Measurements from ENCODE around the gene APOO.

Gene APOO

GRCh38 chrX:23811108-23811651 is 96.6 kb downstream of the APOO start:
- Mint-ChIP-seq H3K36me3 (ENCODE audit: low read depth) (no peaks in the 10 kb centered on the region), H3K27ac (peak overlapping the region; percentile 33), H3K27me3 (ENCODE audit: low read depth, poor library complexity) (no peaks in the 10 kb centered on the region), H3K9me3 (peaks cover 10% of the 10 kb centered on the region), H3K4me1 (peaks cover 37% of the 10 kb centered on the region), H3K4me3 (no peak overlapping the region)
- DNase-seq: no peak
- TF ChIP-seq CTCF (IDR thresholded peaks at IDR 0.05): no peak

- Mint-ChIP-seq H3K27me3 (ENCODE audit: low read depth, poor library complexity) (no peaks in the 10 kb centered on the region), H3K36me3 (ENCODE audit: low read depth) (no peaks in the 10 kb centered on the region), H3K27ac (peak overlapping the region; percentile 33), H3K4me3 (no peak overlapping the region), H3K4me1 (peaks cover 33% of the 10 kb centered on the region), H3K9me3 (peaks cover 14% of the 10 kb centered on the region)
- no peak for TF ChIP-seq CTCF (IDR thresholded peaks at IDR 0.05)
- DNase-seq: no peak
Measured at GRCh38 chrX:23810279-23810678, 97.5 kb downstream of the APOO start.

GRCh38 chrX:23805389-23805788 is 102.3 kb downstream of the APOO start:
- DNase-seq: no peak
- H3K4me3 Mint-ChIP-seq: no peak overlapping the region

GRCh38 chrX:23804578-23804977 is 103.2 kb downstream of the APOO start:
- Mint-ChIP-seq H3K4me3 (no peak overlapping the region), H3K36me3 (ENCODE audit: low read depth) (no peaks in the 10 kb centered on the region), H3K9me3 (peaks cover 8% of the 10 kb centered on the region)

More at GRCh38 chrX:23805389-23805788, 102.3 kb downstream of the APOO start:
- H3K9me3 Mint-ChIP-seq: peaks cover 8% of the 10 kb centered on the region
- no peak overlapping the region for H3K27ac Mint-ChIP-seq
- no peaks in the 10 kb centered on the region for H3K27me3 Mint-ChIP-seq (ENCODE audit: low read depth, poor library complexity)
- H3K36me3 Mint-ChIP-seq (ENCODE audit: low read depth): no peaks in the 10 kb centered on the region
- H3K4me1 Mint-ChIP-seq: peaks cover 45% of the 10 kb centered on the region
- no peak for TF ChIP-seq CTCF (IDR thresholded peaks at IDR 0.05)

GRCh38 chrX:23803931-23804381 is 103.8 kb downstream of the APOO start:
- Mint-ChIP-seq H3K4me3 (no peak overlapping the region), H3K27ac (peak overlapping the region; percentile 49), H3K36me3 (ENCODE audit: low read depth) (no peaks in the 10 kb centered on the region), H3K4me1 (peaks cover 57% of the 10 kb centered on the region), H3K9me3 (peaks cover 8% of the 10 kb centered on the region), H3K27me3 (ENCODE audit: low read depth, poor library complexity) (peaks cover 3% of the 10 kb centered on the region)
- TF ChIP-seq CTCF (IDR thresholded peaks at IDR 0.05): no peak
- no peak for DNase-seq

More at GRCh38 chrX:23804578-23804977, 103.2 kb downstream of the APOO start:
- TF ChIP-seq CTCF (IDR thresholded peaks at IDR 0.05): no peak
- peaks cover under 1% of the 10 kb centered on the region for H3K27me3 Mint-ChIP-seq (ENCODE audit: low read depth, poor library complexity)
- no peak for DNase-seq
- H3K4me1 Mint-ChIP-seq: peaks cover 51% of the 10 kb centered on the region
- peak overlapping the region; percentile 49 for H3K27ac Mint-ChIP-seq

- TF ChIP-seq CTCF (IDR thresholded peaks at IDR 0.05): no peak
- Mint-ChIP-seq H3K27ac (no peak overlapping the region), H3K27me3 (ENCODE audit: low read depth, poor library complexity) (peaks cover 3% of the 10 kb centered on the region), H3K36me3 (ENCODE audit: low read depth) (no peaks in the 10 kb centered on the region), H3K9me3 (peaks cover 8% of the 10 kb centered on the region), H3K4me1 (peaks cover 63% of the 10 kb centered on the region), H3K4me3 (no peak overlapping the region)
- DNase-seq: no peak
Measured at GRCh38 chrX:23802431-23802830, 105.3 kb downstream of the APOO start.

Measured in nephron progenitor cell (in vitro differentiated cells).